VCaP (cell line): ENCODE measurements around the gene ITGAD.
A peak's percentile ranks its signal among the peaks of the same experiment; 100 is the strongest.

Experiments used
- H3K27ac ChIP-seq: fragments of 450-650 bp; 2 replicates; pipeline ENCODE4 v1.5.1; 2017
- TF ChIP-seq, protein P1 (sequence below): fragments of 450-650 bp; conservative IDR thresholded peaks from 2 replicates; pipeline ENCODE4 v1.5.1; 2017; ENCODE audit warnings: mild to moderate bottlenecking, moderate library complexity

The ITGAD gene

DNA sequence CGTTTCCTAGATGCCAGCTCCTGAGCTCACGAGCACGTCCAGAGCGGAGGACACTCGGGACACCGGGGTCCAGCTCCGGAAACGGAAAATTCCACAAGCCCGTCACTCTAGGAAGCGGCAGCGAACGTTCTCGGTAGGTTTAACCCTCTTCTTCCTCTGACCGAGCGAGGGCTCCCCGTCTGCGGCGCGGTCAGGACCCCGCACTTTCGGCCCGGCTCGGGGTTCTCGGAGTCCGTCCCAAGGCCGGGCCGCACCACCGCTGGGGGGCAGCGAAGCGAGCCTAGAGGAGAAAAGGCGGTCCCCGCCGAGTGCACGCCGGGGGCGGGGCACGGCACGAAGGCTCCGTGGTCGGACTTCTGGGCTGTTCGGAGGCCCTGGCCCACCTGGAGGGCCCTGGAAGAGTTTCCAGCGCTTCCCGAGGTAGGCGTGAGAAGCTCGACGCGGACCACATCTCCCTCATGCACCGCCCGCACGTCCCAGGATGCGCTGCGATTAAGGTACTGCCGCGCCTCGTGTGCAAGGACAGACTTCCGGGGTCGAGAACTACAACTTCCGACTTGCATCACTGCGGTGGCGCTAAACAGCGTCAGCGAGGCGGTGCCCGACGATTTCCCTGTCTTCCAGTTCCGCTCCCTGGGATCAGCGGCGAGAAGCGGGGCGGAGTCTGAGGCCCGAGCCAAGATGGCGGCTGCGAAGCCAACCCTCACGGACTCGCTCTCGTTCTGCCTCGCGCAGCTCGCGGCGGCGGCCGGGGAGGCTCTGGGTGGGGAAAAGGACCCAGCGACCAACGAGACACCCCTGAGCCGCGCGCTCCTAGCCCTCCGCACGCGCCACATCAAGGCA is 65.9 kb downstream of the ITGAD start, which contains the start of gene ARMC5:
Gene ARMC5 (plus strand): TSS at position 658 of the 843 bp plus-strand sequence. CDS start 24 bp downstream, at position 682.
- TF ChIP-seq, protein P1, sequence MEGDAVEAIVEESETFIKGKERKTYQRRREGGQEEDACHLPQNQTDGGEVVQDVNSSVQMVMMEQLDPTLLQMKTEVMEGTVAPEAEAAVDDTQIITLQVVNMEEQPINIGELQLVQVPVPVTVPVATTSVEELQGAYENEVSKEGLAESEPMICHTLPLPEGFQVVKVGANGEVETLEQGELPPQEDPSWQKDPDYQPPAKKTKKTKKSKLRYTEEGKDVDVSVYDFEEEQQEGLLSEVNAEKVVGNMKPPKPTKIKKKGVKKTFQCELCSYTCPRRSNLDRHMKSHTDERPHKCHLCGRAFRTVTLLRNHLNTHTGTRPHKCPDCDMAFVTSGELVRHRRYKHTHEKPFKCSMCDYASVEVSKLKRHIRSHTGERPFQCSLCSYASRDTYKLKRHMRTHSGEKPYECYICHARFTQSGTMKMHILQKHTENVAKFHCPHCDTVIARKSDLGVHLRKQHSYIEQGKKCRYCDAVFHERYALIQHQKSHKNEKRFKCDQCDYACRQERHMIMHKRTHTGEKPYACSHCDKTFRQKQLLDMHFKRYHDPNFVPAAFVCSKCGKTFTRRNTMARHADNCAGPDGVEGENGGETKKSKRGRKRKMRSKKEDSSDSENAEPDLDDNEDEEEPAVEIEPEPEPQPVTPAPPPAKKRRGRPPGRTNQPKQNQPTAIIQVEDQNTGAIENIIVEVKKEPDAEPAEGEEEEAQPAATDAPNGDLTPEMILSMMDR, result no peak
- peak within 1 kb of the TSS; percentile 89 for H3K27ac ChIP-seq

DNA sequence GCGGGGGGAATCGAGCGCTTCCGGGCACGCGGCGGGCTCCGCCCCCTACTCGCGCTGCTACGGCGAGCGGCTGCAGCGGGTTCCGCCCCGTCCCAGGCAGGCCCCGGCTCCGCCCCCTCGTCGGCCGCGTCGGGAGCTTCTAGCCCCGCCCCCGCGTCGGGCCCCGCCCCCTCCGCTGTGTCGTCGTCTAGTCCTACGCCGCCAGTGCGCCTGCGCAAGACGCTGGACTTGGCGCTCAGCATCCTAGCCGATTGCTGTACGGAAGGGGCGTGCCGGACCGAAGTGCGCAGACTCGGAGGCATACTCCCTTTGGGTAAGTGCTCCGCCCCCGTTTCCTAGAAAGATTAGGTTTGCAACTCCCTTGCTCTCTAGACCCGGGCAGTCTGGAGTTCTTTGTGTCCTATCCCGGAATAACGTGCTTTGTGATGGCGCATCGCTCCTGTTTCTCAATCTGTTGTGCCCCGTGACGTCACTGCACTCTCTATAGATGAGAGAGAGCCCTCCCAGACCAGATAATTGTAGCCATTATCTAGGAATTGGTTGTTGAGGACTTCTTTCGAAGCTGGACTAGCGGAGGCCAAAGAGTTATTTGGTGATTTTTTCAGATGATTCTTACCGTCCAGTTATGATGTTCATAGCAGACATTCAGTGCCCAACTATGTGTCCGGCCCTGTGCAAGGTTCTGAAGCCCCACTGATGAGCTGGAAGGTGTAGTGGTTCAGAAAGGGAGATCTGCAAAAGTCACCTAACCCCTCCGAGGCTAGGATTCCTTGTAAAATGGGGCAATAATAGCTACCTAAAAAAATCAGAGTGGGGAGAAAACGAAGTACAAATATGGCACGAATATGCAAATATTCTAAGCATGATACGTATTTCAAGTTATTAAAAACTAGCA is 66.8 kb downstream of the ITGAD start:
- TF ChIP-seq, protein P1, result no peak
- H3K27ac ChIP-seq, result peak overlapping the region; percentile 89

DNA sequence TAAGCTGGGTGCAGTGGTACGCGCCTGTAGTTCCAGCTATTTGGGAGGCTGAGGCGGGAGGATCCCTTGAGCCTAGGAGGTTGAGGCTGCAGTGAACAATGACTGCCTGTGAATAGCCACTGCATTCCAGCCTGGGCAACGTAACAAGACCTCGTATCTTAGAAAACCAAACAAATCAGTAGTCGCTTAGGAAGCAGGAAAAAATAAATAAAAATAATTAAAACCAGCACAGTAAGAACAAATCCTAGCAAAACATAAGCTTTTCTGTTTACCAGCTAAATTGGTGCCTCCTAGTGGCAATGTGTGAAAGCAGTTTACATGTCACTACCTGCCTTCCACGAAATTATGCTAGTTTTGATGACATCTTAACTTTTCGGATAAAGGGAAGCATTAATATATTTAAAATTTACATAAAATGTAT is 67.5 kb downstream of the ITGAD start:
- peak overlapping the region; percentile 89 for H3K27ac ChIP-seq

DNA sequence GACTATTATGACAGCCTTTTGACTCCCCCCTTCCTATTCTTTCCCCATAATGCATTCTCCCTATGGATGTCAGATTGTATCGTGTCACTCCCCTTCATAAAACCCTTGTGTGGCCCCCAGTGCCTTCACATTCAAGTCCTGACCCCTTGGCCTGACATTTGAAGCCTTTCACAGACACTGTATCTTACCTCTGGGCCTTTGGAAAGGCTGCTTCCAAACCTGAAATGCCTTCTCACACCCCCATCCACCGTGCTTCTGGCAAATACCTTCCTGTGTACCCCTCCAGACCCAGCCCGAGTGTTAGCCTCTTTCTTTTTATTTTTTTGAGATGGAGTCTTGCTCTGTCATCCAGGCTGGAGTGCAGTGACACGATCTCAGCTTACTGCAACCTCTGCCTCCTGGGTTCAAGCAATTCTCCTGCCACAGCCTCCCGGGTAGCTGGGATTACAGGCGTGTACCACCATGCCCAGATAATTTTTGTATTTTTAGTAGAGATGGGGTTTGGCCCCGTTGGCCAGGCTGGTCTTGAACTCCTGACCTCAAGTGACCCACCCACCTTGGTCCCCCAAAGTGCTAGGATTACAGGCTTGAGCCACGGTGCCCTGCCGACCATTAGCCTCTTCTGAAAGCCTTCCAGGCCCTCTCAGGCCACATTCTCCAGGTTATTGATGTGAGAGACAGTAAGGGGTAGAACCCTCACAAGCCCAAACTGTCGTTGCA is 68.2 kb downstream of the ITGAD start:
- H3K27ac ChIP-seq, result no peak overlapping the region
- TF ChIP-seq, protein P1, result no peak

More for the DNA sequence above, 67.5 kb downstream of the ITGAD start:
- TF ChIP-seq, protein P1, result peak; percentile 40; the same call in 1 of the 2 replicates

DNA sequence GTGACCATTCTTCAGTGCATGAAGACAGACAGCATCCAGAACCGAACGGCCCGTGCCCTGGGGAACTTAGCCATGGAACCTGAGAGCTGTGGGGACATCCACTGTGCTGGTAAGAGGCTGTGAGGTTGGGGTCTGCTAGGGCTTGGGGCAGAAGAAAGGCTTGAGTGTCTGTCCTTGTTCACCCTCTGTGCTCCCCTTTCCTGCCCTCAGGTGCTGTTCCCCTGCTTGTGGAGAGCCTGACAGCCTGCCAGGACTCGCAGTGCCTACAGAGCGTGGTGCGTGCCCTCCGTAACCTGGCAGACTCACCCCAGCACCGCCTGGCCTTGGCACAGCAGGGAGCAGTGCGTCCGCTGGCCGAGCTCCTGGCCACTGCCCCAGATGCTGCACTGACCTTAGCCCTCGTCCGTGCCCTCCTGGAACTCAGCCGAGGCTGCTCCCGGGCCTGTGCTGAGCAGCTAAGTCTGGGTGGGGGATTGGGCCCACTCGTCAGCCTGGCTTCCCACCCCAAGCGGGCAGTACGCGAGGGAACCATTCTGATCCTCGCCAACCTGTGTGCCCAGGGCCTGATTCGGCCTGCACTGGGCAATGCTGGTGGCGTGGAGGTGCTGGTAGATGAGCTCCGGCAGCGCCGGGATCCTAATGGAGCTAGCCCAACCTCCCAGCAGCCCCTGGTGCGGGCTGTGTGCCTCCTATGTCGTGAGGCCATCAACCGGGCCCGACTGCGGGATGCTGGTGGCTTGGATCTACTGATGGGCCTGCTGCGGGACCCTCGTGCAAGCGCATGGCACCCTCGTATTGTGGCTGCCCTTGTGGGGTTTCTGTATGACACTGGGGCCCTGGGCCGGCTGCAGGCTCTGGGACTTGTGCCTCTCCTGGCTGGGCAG is 69.0 kb downstream of the ITGAD start:
- TF ChIP-seq, protein P1, result no peak
- no peak overlapping the region for H3K27ac ChIP-seq

DNA sequence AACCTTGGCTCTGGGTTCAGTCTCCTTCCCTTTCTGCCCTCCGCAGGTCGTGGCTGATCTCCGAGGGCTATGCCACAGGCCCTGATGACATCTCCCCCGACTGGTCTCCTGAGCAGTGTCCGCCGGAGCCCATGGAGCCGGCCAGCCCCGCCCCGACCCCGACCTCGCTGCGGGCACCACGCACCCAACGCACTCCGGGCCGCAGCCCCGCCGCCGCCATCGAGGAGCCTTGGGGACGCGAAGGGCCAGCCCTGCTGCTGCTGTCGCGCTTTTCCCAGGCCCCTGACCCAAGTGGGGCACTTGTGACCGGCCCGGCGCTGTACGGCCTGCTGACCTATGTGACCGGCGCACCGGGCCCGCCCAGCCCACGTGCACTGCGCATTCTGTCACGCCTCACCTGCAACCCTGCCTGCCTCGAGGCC is 71.2 kb downstream of the ITGAD start:
- no peak overlapping the region for H3K27ac ChIP-seq
- TF ChIP-seq, protein P1, result no peak
